Measurements from ENCODE around the gene CACNA1D. TPM values are rescaled to one million over a fixed set of nuclear protein-coding genes. Genes with fewer than 3 reads are reported as not detected.
A peak's percentile ranks its signal among the peaks of the same experiment; 100 is the strongest.

The CACNA1D gene
- total RNA-seq, 1 experiment from 2014 or later, result 1.1 TPM

- TF ChIP-seq ELF1 (IDR thresholded peaks at IDR 0.05; ENCODE audit: borderline replicate concordance, low read depth) (no peak), ZBTB33 (IDR thresholded peaks at IDR 0.05; ENCODE audit: extremely low read depth, insufficient replicate concordance, low read length) (no peak), ZFX (IDR thresholded peaks at IDR 0.05) (no peak), YY1 (IDR thresholded peaks at IDR 0.05; ENCODE audit: extremely low read depth, insufficient replicate concordance, low read depth, low read length) (no peak)
- TF ChIP-seq, protein P1, sequence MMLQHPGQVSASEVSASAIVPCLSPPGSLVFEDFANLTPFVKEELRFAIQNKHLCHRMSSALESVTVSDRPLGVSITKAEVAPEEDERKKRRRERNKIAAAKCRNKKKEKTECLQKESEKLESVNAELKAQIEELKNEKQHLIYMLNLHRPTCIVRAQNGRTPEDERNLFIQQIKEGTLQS (IDR thresholded peaks at IDR 0.05), result no peak
Measured at GRCh38 chr3:53803816-53804695, 309.6 kb downstream of the CACNA1D start (continued).

DNA sequence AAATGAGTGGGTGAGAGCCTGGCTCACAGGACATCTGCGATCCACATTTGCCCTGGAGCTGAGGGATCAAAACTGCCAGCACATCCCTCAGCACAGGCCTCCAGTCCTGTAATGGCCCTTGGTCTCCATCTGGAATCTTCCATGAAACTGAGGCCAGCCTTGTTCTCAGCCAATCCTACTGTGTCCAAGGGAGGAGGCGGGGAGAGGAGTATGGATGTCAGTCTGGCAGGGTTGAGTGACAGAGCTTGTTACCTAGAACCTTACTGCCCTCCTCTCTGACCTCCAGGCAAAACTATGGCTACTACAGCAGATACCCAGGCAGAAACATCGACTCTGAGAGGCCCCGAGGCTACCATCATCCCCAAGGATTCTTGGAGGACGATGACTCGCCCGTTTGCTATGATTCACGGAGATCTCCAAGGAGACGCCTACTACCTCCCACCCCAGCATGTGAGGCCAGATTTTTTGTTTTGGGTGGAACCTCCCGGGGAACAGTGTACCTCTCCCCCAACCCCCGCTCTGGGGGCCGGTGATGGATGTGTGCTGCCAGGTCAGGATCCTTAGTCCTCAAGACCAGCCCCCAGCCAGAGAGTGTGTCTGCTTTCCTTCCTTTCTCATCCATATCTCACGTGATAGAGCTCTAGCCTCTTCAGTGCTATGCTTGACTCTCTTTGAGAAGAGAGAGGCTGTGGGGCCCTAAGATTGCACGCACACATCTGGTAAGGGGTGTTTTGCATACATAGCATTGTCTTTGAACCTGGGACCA is 310.5 kb downstream of the CACNA1D start:
- no peak overlapping the region for H3K9ac ChIP-seq (ENCODE audit: low read length)
- CTCF ChIA-PET, result no interaction called here

More for the DNA sequence above, 310.5 kb downstream of the CACNA1D start:
- intact Hi-C loops (cut with micrococcal nuclease), result no loop called here
- ATAC-seq (peak; percentile 76), DNase-seq (ENCODE audit: low read depth, low spot score) (peak; percentile 8)
- Histone ChIP-seq H4K20me1 (ENCODE audit: insufficient read depth) (no peaks in the 10 kb centered on the region), H3K9me3 (ENCODE audit: control insufficient read depth in 1 of 2, insufficient read depth in 1 of 2, low read depth in 1 of 2, low read length in 2 of 2) (no peaks in the 10 kb centered on the region), H3K27me3 (ENCODE audit: insufficient read depth, low read length) (no peaks in the 10 kb centered on the region), H3K4me3 (replicated peaks in 1 of 2; ENCODE audit: low read depth in 1 of 2, low read length in 2 of 2) (no peak overlapping the region), H3K9me2 (ENCODE audit: insufficient read depth) (no peaks in the 10 kb centered on the region), H3K27ac (ENCODE audit: low read depth, low read length) (no peak overlapping the region), H2AFZ (ENCODE audit: low read depth, low read length, poor library complexity, severe bottlenecking) (peak overlapping the region; percentile 5), H3K4me1 (ENCODE audit: control insufficient read depth in 1 of 2, insufficient read depth in 2 of 2, low read length in 2 of 2) (peaks cover 12 to 26% of the 10 kb centered on the region in 2 experiments), H3K79me2 (ENCODE audit: insufficient read depth, low read length) (no peaks in the 10 kb centered on the region), H3K4me2 (ENCODE audit: low read length) (peak overlapping the region; percentile 48), H3K36me3 (ENCODE audit: control insufficient read depth in 1 of 2, insufficient read depth in 2 of 2, low read length in 2 of 2) (no peaks in the 10 kb centered on the region)
- no TSS peak for BruUV-seq (replicated peaks)
- ChIA-PET POLR2A (no interaction called here), RAD21 (ENCODE audit: low non-redundant PET in 1 of 2, low total read pairs in 2 of 2, uncharacterized antibody in 2 of 2, unreplicated experiment in 2 of 2) (no interaction called here)
- TF ChIP-seq POLR2A (IDR thresholded peaks at IDR 0.05; ENCODE audit: borderline replicate concordance, extremely low read depth, insufficient read depth, insufficient read length) (no peak), FOSL1 (IDR thresholded peaks at IDR 0.05; ENCODE audit: low read depth) (peak; percentile 46), EGR1 (IDR thresholded peaks at IDR 0.05; ENCODE audit: low read depth) (no peak), YY1 (IDR thresholded peaks at IDR 0.05; ENCODE audit: extremely low read depth, insufficient replicate concordance, low read depth, low read length) (no peak), CBX3 (IDR thresholded peaks at IDR 0.05; ENCODE audit: low read depth) (no peak), EZH2phosphoT487 (IDR thresholded peaks at IDR 0.05; ENCODE audit: borderline replicate concordance) (no peak), ZBTB33 (IDR thresholded peaks at IDR 0.05; ENCODE audit: extremely low read depth, insufficient replicate concordance, low read length) (no peak), ZNF274 (IDR thresholded peaks at IDR 0.05; ENCODE audit: low read depth, low read length) (no peak), JUND (IDR thresholded peaks at IDR 0.05) (0 out of 2 replicates have a peak, but pooled peaks have one; percentile 12)
- TF ChIP-seq, protein P2, sequence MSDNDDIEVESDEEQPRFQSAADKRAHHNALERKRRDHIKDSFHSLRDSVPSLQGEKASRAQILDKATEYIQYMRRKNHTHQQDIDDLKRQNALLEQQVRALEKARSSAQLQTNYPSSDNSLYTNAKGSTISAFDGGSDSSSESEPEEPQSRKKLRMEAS (IDR thresholded peaks at IDR 0.05), result no peak

All from HCT116 (cell line).